ENCODE results near the gene CNTFR. TPM values are rescaled to one million over a fixed set of nuclear protein-coding genes. Genes with fewer than 3 reads are reported as not detected.
A peak's percentile ranks its signal among the peaks of the same experiment; 100 is the strongest.

The CNTFR gene
- total RNA-seq, 1 donor from 2014 or later: 8.3 TPM

GRCh38 chr9:34630402-34631154 lies 41.1 kb upstream of the CNTFR start:
- H3K4me1 ChIP-seq: peaks cover 15% of the 10 kb centered on the region
- TF ChIP-seq POLR2AphosphoS5 (IDR thresholded peaks at IDR 0.05; ENCODE audit: insufficient read depth in 1 of 2, low read depth in 1 of 2) (no peak), POLR2A (IDR thresholded peaks at IDR 0.05) (no peak), CTCF (IDR thresholded peaks at IDR 0.05) (no peak)
- H3K9me3 ChIP-seq: no peaks in the 10 kb centered on the region
- no peak for DNase-seq (ENCODE audit: extremely low spot score in 2 of 2)
- H3K36me3 ChIP-seq: no peaks in the 10 kb centered on the region
- peaks cover 8% of the 10 kb centered on the region for H3K27me3 ChIP-seq
- H3K27ac ChIP-seq: no peak overlapping the region
- no peak overlapping the region for H3K4me3 ChIP-seq
- intact Hi-C loops (cut with DNase I): no loop called here

- H3K9me3 ChIP-seq: no peaks in the 10 kb centered on the region
- peaks cover 13% of the 10 kb centered on the region for H3K27me3 ChIP-seq
- DNase-seq (ENCODE audit: extremely low spot score in 2 of 2): no peak
- no peaks in the 10 kb centered on the region for H3K36me3 ChIP-seq
- peaks cover 14% of the 10 kb centered on the region for H3K4me1 ChIP-seq
- intact Hi-C loops (cut with DNase I): no loop called here
- peak overlapping the region in 1 of 2 donors; percentile 33 for H3K4me3 ChIP-seq
- no peak overlapping the region for H3K27ac ChIP-seq
- TF ChIP-seq CTCF (IDR thresholded peaks at IDR 0.05): no peak
- TF ChIP-seq POLR2A (IDR thresholded peaks at IDR 0.05): no peak
- TF ChIP-seq POLR2AphosphoS5 (IDR thresholded peaks at IDR 0.05; ENCODE audit: insufficient read depth in 1 of 2, low read depth in 1 of 2): no peak
Measured at GRCh38 chr9:34629491-34629808, 39.9 kb upstream of the CNTFR start.

GRCh38 chr9:34628656-34629490 lies 39.3 kb upstream of the CNTFR start, which contains the start of gene ARID3C:
Gene ARID3C, minus strand, starts transcription at chr9:34629066. Its CDS starts 1,052 bp downstream, at chr9:34628014.
- no peak within 1 kb of the TSS for H3K27ac ChIP-seq
- TF ChIP-seq CTCF (IDR thresholded peaks at IDR 0.05) (no peak), POLR2A (IDR thresholded peaks at IDR 0.05) (no peak), POLR2AphosphoS5 (IDR thresholded peaks at IDR 0.05; ENCODE audit: insufficient read depth in 1 of 2, low read depth in 1 of 2) (no peak)
- intact Hi-C loops (cut with DNase I): no loop called here
- H3K9me3 ChIP-seq: no peaks in the 10 kb centered on the region
- H3K4me3 ChIP-seq: peak within 1 kb of the TSS; percentile 27 to 33
- peaks cover 11% of the 10 kb centered on the region for H3K4me1 ChIP-seq
- peaks cover 18% of the 10 kb centered on the region for H3K27me3 ChIP-seq
- no peaks in the 10 kb centered on the region for H3K36me3 ChIP-seq
- no peak for DNase-seq (ENCODE audit: extremely low spot score in 2 of 2)

GRCh38 chr9:34627716-34628655 lies 38.5 kb upstream of the CNTFR start:
- intact Hi-C loops (cut with DNase I): no loop called here
- TF ChIP-seq POLR2AphosphoS5 (IDR thresholded peaks at IDR 0.05; ENCODE audit: insufficient read depth in 1 of 2, low read depth in 1 of 2): no peak
- no peak for TF ChIP-seq CTCF (IDR thresholded peaks at IDR 0.05)
- no peak for TF ChIP-seq POLR2A (IDR thresholded peaks at IDR 0.05)
- H3K27me3 ChIP-seq: peaks cover 20% of the 10 kb centered on the region

More at GRCh38 chr9:34627716-34628655, 38.5 kb upstream of the CNTFR start:
- peaks cover 13% of the 10 kb centered on the region for H3K4me1 ChIP-seq
- no peaks in the 10 kb centered on the region for H3K9me3 ChIP-seq
- H3K4me3 ChIP-seq: peak overlapping the region in 1 of 2 donors; percentile 33
- no peaks in the 10 kb centered on the region for H3K36me3 ChIP-seq
- no peak for DNase-seq (ENCODE audit: extremely low spot score in 2 of 2)
- no peak overlapping the region for H3K27ac ChIP-seq
